Activated T-cell treated with anti-CD3 and anti-CD28 coated beads, Interleukin-2, amount 50 U/mL, for 48 hours (primary cell): Measurements from ENCODE around the gene GJA4.
A peak's percentile ranks its signal among the peaks of the same experiment; 100 is the strongest.
"Not testable (repeated sequence)": the region's sequence is repeated elsewhere in the genome, so short reads cannot be mapped to it uniquely, and the experiment has no call there.

Source experiments
- DNase-seq, 2 experiments: peaks; one replicate each; pipeline ENCODE4 v3.0.0-alpha.2; 2020

The GJA4 gene

DNA sequence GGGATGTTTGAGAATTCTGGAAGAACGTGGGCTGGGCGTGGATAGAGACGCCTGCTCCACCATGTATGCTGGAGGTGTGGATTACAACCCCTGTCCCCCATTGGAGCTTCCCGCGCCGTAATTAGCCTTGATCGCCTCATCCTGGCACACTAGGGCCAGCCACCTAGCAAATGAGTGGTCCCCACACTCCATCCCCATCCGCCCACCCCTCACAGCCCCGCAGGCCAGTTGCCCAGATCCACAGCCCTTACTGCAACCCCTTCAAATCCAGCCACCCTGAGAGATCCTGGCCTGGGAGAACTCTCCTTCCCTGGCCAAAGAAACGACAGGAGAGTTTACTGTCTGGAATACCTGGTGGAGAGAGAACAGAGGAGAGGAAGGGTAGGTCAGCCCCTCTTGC, 375 bp upstream of the GJA4 start:
- no peak for DNase-seq

DNA sequence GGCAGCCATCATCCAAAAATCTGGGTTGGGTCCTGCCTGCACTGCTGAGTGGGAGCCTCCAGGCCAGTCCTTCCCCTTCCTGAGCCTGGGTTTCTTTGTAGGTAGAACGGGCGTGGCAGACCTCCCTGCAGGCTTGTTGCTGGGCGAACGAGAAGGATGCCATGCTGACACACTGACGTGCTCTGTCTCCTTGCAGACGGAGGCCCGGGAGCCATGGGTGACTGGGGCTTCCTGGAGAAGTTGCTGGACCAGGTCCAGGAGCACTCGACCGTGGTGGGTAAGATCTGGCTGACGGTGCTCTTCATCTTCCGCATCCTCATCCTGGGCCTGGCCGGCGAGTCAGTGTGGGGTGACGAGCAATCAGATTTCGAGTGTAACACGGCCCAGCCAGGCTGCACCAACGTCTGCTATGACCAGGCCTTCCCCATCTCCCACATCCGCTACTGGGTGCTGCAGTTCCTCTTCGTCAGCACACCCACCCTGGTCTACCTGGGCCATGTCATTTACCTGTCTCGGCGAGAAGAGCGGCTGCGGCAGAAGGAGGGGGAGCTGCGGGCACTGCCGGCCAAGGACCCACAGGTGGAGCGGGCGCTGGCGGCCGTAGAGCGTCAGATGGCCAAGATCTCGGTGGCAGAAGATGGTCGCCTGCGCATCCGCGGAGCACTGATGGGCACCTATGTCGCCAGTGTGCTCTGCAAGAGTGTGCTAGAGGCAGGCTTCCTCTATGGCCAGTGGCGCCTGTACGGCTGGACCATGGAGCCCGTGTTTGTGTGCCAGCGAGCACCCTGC, 1.4 kb downstream of the GJA4 start:
- DNase-seq, result no peak

DNA sequence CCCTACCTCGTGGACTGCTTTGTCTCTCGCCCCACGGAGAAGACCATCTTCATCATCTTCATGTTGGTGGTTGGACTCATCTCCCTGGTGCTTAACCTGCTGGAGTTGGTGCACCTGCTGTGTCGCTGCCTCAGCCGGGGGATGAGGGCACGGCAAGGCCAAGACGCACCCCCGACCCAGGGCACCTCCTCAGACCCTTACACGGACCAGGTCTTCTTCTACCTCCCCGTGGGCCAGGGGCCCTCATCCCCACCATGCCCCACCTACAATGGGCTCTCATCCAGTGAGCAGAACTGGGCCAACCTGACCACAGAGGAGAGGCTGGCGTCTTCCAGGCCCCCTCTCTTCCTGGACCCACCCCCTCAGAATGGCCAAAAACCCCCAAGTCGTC, 2.0 kb downstream of the GJA4 start:
- DNase-seq, result no peak

DNA sequence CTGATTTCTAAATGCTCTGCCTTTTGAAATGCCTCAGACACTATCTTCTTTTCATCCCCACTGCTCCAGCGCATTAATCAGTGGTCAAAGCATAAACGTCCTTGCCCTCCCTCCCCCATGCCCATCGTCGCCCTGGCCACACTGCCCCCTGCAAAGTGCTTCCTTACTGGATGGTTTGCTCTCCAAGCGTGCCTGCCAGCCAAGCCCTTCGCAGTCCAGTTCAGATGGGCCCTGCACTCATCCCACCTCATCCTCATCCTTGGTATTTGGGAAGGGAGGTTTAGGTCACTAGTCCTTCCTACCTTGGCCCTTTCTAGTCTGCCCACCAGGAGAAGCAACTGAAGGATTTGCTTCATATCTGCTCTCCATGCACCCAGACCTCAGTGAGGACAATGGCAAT, 3.1 kb downstream of the GJA4 start:
- no peak for DNase-seq

DNA sequence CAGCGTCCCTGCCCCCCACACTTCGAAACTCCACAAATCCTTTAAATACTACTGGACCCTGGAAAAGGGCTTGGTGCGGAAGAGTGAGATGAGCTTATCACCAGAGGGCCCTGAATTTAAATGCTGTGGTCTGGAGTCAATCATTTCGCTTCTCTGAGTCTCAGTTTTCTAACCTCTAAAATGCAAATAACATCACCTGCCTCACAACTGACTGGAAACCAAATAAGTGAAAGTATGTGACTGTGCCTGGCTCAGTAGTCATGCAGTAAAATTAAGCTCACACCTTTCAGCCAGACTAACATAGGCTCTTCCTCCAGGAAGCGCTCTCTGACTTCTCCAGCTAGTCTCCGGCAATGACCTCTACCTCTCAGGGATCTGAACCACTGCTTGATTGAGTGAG, 4.2 kb downstream of the GJA4 start:
- no peak for DNase-seq

DNA sequence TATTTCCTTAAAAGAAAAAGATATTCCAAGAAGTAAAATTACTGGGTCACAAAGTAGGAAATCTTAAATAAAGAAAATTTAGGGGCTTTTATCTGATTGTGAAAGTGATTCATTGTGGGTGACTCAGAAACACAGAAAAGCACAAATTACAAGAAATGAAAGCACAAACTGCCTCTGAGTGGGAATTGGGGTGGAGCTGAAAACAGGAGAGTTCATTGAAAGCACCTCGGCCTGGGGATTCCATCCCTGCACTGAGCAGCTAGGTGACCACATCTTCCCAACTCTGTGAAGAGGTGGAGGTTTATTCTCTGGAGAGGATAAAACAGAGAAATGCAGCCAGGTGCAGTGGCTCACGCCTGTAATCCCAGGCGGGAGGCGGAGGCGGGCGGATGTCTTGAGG, 7.4 kb downstream of the GJA4 start:
- DNase-seq, result peak in 1 of 2 experiments; percentile 49

DNA sequence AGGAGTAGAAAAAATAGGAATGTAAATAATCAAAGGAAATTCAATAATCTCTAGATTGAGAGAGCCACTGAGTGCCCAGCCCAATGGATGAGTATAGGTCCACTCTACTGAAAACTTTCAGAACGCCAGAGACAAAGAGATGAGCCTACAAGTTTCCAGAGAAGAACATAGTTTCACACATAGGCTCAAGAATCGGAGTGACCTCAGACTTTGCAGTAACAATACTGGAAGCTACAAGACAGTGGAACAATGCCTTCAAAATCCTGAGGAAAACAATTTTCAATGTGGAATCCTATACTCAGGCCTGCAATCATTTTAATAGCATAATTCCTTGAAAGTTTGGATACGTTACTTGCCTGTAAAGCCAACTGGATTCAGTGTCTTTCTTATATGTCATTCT, 11.0 kb downstream of the GJA4 start:
- no peak for DNase-seq

DNA sequence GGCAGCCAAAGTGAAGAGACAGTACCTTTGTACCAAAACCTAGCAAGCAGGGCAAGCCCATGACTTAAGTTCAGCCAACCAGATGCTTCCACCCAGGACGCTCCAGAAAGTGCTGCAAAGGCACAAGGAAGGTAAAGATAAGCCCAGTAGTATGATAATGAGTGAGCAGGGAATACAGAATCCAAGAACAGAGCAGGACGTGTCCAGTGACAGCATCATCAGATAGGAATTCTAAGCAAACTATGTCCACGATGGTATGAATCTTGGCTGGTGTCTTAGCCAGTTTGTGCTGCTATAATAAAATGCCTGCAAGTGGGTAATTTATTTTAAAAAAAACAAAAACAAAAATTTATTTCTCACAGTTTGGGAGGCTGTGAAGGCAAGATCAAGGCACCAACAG, 13.6 kb downstream of the GJA4 start:
- DNase-seq, result no peak

DNA sequence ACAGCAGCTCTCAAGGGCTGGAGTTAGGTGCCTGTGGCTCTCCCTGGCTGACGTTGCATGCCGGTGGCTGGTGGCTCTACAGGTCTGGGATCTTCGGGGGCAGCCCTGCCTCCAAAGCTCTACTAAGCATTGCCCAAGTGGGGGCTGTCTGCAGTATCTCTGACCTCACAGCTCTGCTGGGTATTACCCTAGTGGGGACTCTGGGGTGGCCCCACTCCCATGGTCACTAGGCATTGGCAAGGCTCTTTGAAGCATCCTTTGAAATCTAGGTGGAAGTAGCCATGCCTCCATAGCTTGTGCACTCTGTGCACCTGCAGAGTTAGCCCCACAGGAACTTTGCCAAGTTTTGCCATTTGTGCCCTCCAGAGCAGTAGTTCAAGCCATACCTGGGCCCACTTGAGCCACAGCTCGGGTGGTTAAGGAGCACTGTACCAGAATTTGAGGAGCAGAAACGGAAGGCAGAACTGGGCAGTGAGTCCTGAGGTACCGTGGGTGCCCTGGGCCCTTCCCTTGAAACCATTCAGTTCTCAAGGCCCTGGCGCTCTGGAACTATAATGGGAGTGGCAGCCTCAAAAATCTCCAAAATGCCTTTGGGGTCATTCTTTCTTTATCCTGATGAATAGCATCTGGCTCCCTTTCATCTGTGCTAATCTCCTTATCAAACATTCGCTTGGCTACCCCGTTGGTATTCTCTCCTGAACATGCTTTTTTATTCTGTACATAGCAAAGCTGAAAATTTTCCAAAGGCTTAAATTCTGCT, 15.4 kb downstream of the GJA4 start:
- no peak for DNase-seq

DNA sequence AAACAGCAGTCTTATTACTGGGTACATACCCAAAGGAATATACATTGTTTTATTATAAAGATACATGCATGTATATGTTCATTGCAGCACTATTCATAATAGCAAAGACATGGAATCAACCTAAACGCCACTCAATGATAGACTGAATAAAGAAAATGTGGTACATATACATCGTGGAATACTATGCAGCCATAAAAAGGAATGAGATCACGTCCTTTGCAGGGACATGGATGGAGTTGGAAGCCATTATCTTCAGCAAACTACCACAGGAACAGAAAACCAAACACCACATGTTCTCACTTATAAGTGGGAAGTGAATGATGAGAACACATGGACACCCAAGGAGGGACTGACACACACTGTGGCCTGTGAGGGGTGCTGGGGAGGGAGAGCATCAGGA, 18.0 kb downstream of the GJA4 start:
- DNase-seq, result not testable (repeated sequence)

DNA sequence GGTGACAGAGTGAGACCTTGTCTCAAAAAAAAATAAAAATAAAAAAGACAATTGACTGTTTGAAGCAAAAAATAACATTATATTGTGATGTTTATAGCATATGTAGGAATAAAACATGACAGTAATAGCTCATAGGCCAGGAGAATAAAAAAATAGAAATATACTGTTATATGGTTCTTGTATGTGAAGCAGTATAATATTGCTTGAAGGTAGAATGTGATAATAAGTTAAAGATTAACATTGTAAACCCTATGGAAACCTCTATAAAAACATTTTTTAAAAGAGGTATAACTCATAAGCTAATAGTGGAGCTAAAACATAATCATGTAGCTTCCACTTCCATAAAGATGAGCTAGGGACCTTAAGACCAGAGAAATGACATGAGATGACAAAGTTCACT, 23.5 kb downstream of the GJA4 start:
- no peak for DNase-seq

DNA sequence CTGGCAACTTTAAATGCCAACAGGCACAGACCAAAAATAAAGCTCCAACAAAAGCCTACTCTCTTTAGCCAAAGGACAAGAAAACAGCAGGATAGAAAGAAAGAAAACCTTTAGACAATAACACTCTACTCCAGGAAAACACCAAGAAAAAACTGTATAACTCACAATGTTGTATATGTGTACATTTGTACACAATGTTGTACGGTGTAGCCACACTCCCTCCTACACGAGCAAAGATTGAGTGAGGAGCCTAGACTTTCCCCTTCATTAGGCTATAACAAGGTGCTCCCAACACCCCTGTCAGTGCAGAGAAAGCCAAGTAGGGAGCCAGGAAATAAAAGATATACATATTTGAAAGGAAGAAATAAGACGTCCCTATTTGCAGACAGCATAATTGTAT, 24.0 kb downstream of the GJA4 start:
- no peak for DNase-seq

DNA sequence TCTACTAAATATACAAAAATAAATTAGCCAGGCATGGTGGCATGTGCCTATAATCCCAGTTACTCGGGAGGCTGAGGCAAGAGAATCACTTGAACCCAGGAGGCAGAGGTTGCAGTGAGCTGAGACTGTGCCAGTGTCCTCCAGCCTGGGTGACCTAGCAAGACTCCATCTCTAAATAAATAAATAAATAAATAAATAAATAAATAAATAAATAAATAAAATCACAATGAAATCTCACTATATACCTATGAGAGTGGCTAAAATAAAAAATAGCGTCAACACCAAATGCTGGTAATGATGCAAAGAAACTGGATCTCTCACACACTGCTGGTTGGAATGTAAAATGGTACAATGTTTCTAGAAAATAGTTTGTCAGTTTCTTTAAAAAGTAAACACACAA, 26.1 kb downstream of the GJA4 start:
- not testable (repeated sequence) for DNase-seq

DNA sequence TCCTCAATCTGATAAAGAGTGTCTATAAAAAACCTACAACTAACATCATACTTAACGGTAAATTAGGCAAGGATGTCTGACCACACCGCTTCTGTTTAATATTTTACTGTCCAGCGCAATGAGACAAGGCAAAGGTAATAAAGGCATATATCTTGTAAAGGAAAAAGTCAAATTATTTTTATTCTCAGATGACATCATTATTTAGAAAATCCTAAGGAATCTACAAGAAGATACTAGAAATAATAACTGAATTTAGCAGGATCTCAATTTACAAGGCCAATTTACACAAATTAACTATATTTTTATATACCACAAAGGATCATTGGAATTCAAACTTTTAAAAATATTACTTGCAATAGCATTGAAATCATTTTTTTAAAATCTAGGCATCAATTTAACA, 29.4 kb downstream of the GJA4 start:
- no peak for DNase-seq

DNA sequence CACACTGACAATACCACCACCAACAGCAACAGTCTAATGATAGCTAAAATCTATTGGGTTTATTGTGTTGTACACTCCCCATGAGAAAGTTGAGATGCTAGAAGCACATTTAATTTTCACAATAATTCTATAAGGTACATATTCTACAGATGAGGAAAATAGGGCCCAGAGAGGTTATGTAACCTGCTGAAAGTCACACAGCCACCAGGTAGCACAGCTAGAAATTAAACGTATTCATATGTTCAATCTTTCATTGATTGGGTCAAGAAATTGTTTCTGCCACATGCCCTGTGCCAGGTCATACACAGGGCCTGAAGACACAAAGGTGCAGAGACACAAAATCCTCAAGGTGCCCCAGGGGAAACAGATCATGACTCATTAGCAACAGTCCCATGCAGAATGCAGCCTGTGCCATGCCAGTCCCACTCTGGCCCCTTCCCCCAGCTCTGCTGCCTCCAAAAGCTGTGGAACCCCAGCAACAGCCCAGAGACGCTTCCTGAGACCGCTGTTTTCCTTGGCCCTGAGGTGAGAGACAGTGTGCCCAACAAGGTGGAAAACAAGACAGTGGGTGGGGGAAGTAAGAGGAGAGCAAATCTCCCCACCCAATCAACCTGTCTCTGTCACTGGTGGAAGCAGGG, 32.1 kb downstream of the GJA4 start:
- no peak for DNase-seq

DNA sequence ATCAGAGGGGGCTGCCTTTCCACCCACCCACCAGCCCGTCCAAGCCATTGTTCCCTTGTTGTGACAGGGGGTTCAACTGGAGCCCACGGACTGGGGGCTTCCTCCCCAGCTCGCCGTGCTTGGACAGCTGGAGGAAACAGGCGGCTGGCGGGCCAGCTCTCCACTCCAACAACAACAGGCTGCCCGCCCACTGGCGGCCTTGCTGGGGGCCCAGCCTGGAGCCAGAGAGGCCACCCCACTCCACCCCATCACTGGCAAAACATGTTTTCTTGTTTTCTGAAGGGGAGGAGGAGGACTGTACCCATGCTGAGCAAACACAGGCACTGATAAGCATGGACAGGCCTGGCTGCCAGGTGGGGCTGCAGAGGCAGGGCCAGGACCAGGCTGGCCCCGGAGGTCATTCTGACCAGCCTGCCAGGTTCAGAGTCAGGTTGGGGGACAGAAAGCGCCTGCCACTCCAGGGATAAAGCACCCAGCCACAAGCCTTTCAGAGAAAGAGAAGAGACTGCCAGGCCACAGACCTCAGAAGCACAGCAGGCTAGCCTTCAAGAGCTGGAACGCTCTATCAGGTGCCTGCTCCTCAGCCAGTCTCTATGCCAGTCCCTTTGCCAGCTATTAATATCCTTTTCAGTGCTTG, 32.8 kb downstream of the GJA4 start:
- DNase-seq, result no peak

DNA sequence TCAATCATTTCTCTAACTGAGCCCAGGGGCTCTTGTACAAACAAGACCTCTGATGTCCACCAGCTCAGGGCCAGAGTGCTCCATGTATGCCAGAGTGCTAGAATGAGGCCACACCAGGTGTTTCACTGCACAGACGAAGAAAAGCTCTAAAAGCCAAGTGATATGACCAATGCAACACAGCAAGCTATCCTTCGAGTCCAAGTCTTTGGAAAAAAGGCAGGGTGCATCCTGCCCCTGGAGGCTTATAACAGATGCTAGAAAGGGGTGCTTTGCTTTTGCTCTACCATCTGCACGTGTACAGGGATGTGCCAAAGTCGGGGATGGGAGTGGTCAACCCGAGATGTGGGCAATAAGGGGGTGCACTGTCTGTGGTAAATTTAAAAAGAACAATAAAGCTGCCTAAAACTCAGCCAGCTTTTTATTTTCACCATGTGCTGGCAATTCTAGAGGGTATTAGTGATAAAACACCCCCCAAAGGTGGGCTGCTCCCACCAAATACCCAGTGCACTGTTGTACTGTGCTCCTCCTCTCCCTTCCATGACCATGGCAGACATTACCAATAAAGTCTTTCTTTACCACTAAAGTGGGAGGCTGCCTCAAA, 34.6 kb downstream of the GJA4 start:
- DNase-seq, result no peak

DNA sequence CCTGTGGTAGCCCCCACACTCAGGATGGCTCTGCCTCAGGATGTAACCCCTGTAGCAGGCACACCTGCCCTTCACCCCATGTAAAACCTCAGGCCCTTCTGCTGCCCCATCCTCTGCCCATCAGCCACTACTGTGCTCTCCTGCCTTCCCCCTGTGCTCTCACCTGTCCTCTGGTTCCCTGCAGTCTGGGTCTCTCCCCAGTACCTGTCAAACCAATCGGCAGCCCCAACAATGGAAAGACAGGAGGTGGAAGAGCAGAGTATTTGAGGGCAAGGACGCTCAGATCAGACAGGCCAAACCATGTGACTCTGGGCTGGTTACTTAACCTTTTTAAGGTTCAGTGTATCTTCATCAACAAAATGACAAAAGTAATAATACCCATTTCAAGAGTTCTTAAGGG, 35.8 kb downstream of the GJA4 start:
- no peak for DNase-seq

DNA sequence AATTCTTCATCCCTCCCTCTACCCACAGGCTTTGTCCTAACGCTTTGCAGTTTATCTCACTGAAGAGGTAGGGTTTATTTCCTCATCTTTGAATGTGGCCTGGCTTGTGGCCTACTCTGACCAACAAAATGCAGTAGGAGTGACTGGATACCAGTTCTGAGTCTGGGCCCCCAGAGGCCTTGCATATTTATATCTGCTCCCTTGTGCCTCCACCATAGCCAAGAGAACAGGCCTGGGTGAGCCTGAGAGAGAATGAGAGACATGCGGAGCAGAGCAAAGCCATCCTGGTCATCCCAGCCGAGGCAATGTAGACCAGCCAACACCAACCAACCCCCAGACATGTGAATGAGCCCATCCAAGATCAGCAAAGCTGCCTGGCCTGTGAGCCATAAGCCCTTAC, 36.5 kb downstream of the GJA4 start:
- DNase-seq, result no peak

DNA sequence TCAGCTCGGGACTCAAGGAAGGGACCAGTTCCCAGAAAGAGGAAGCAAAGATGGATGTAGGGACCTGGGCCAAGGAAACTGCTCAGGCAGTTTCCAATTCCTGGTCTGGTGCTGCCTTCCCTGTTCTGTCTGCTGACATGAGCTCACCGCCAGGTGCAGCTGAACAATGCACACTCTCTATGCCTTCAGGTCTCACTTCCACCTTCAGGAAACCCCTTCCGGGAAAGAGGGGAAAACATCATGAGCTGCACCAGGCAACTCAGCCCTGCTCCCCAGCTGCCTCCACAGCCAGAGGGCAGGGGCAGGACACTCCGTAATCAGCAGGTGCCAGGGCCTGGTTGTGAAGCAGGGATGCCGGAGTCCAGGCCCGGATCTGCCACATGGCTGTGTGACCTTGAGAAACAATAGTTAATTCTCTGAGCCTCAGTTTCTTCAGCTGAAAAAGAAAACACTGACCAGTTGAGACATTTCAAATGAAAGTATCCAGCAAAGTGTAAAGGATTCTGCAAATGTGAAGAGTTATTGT, 39.0 kb downstream of the GJA4 start:
- DNase-seq, result no peak

DNA sequence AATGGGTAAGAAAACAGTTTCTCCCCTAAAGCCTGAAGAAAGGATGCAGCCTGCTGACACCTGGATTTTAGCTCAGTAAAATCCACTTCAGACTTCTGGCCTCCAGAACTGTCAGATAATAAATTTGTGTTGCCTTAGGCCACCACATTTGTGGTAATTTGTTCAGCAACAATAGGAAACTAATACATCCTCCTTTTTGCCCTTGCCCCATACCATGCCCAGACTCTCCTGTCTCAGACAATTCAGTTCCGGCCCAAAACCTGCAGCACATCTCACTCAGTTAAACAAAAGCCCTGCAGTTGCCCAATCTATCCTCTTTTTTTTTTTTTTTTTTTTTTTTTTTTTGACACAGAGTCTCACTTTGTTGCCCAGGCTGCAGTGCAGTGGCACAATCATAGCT, 40.9 kb downstream of the GJA4 start:
- no peak for DNase-seq

DNA sequence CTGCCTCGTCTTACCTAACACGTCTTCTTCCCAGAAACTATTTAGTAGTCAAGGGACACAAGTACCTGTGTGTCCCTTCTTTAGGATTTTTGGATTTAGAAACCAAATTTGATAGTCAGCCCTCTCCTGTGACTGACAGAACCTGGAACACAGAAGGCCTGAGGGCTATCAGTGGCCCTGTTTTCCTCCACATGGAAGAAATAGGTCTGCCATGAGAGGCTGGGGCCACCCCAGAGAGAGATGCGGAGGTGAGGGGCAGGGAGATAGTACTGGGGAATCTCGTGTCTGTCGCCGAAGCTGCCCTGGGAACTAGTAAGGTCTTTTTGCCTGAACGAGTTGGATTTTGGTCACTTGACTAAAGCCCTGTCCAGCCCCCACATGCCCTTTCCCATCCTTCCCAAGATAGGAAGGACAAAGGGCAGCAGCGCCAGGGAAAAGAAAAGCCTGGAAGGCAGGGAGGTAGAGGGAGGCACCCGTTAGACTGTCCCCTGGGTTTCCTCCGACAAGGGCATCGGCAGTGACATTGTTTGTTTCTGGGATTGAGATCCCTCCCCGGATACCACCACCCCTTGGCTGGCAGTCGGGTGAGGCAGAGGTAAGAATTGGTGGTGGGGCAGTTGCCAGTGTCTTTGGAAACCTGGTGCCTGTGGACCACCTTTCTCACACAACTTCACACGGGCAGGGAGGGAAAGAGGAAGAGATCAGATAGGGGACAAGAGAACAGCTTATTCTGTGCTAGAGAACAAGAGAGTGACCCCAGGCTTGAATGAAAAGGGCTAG, 46.9 kb downstream of the GJA4 start:
- no peak for DNase-seq
